ENCODE data around the gene COMMD6. TPM values are rescaled to one million over a fixed set of nuclear protein-coding genes. Genes with fewer than 3 reads are reported as not detected.

Gene COMMD6
- total RNA-seq, 1 experiment from 2014 or later: 104 TPM

GRCh38 chr13:75566658-75567057 lies 29.0 kb upstream of the COMMD6 start:
- no peaks in the 10 kb centered on the region for H3K4me1 Mint-ChIP-seq (ENCODE audit: low read depth, unreplicated experiment)
- no peaks in the 10 kb centered on the region for H3K27me3 Mint-ChIP-seq (ENCODE audit: insufficient read depth, unreplicated experiment)
- H3K4me3 Mint-ChIP-seq (ENCODE audit: unreplicated experiment): no peak overlapping the region
- BruUV-seq (replicated peaks): no TSS peak
- peaks cover 55% of the 10 kb centered on the region for H3K36me3 Mint-ChIP-seq (ENCODE audit: insufficient read depth, unreplicated experiment)
- no peaks in the 10 kb centered on the region for H3K9me3 Mint-ChIP-seq (ENCODE audit: unreplicated experiment)
- no peaks in the 10 kb centered on the region for H3K9me3 ChIP-seq
- H3K27ac Mint-ChIP-seq (ENCODE audit: unreplicated experiment): no peak overlapping the region
- TF ChIP-seq CTCF (IDR thresholded peaks at IDR 0.05; ENCODE audit: insufficient read depth in 1 of 2, low read depth in 1 of 2, low read length in 1 of 2, severe bottlenecking in 1 of 2, unreplicated experiment in 1 of 2): peak; percentile 24 to 30
- H3K36me3 ChIP-seq (ENCODE audit: control insufficient read depth, insufficient read depth, low read length): no peaks in the 10 kb centered on the region
- ChIA-PET POLR2A (no interaction called here), CTCF (no interaction called here)
- DNase-seq: no peak
- no peaks in the 10 kb centered on the region for H3K27me3 ChIP-seq (replicated peaks; ENCODE audit: control insufficient read depth, insufficient read depth, low read length)
- no peak overlapping the region for H3K4me3 ChIP-seq (ENCODE audit: low read depth, low read length)
- H3K4me1 ChIP-seq: no peaks in the 10 kb centered on the region
- intact Hi-C loops (cut with micrococcal nuclease; ENCODE audit: unreplicated experiment): loop anchor here (2.0 to 10.0 kb wide), 3 partner anchors 70 to 268 kb away; partner anchors contain the start of gene LMO7

- no peak for TF ChIP-seq CTCF (IDR thresholded peaks at IDR 0.05; ENCODE audit: insufficient read depth in 1 of 2, low read depth in 1 of 2, low read length in 1 of 2, severe bottlenecking in 1 of 2, unreplicated experiment in 1 of 2)
- H3K9me3 Mint-ChIP-seq (ENCODE audit: unreplicated experiment): no peaks in the 10 kb centered on the region
- no peaks in the 10 kb centered on the region; the same call in 1 of the 2 replicates for H3K36me3 ChIP-seq (ENCODE audit: control insufficient read depth, insufficient read depth, low read length)
- H3K4me1 Mint-ChIP-seq (ENCODE audit: low read depth, unreplicated experiment): peaks cover 20% of the 10 kb centered on the region
- no peak overlapping the region for H3K4me3 ChIP-seq (ENCODE audit: low read depth, low read length)
- no peak overlapping the region for H3K4me3 Mint-ChIP-seq (ENCODE audit: unreplicated experiment)
- no peak overlapping the region for H3K27ac Mint-ChIP-seq (ENCODE audit: unreplicated experiment)
- no TSS peak for BruUV-seq (replicated peaks)
- DNase-seq: no peak
- H3K27me3 Mint-ChIP-seq (ENCODE audit: insufficient read depth, unreplicated experiment): no peaks in the 10 kb centered on the region
- H3K27me3 ChIP-seq (replicated peaks; ENCODE audit: control insufficient read depth, insufficient read depth, low read length): no peaks in the 10 kb centered on the region
- ChIA-PET CTCF (no interaction called here), POLR2A (interaction anchor here (0.6 kb wide), 1 partner anchor 126 kb away, joined by 13 read pairs; no protein-coding TSS in a partner anchor)
- no peaks in the 10 kb centered on the region for H3K9me3 ChIP-seq
- intact Hi-C loops (cut with micrococcal nuclease; ENCODE audit: unreplicated experiment): no loop called here
- peaks cover 31% of the 10 kb centered on the region for H3K36me3 Mint-ChIP-seq (ENCODE audit: insufficient read depth, unreplicated experiment)
- H3K4me1 ChIP-seq: no peaks in the 10 kb centered on the region
Measured at GRCh38 chr13:75558145-75558840, 20.7 kb upstream of the COMMD6 start.

- POLR2A ChIA-PET: no interaction called here
- H3K4me1 ChIP-seq: no peaks in the 10 kb centered on the region
- no peak overlapping the region for H3K4me3 Mint-ChIP-seq (ENCODE audit: unreplicated experiment)
- peaks cover 35% of the 10 kb centered on the region for H3K36me3 Mint-ChIP-seq (ENCODE audit: insufficient read depth, unreplicated experiment)
- BruUV-seq (replicated peaks): no TSS peak
- no peaks in the 10 kb centered on the region for H3K9me3 ChIP-seq
- TF ChIP-seq CTCF (IDR thresholded peaks at IDR 0.05; ENCODE audit: insufficient read depth in 1 of 2, low read depth in 1 of 2, low read length in 1 of 2, severe bottlenecking in 1 of 2, unreplicated experiment in 1 of 2): no peak
- no peaks in the 10 kb centered on the region; the same call in 1 of the 2 replicates for H3K36me3 ChIP-seq (ENCODE audit: control insufficient read depth, insufficient read depth, low read length)
- no peaks in the 10 kb centered on the region for H3K27me3 ChIP-seq (replicated peaks; ENCODE audit: control insufficient read depth, insufficient read depth, low read length)
- H3K27me3 Mint-ChIP-seq (ENCODE audit: insufficient read depth, unreplicated experiment): no peaks in the 10 kb centered on the region
- no peak overlapping the region for H3K4me3 ChIP-seq (ENCODE audit: low read depth, low read length)
- H3K27ac Mint-ChIP-seq (ENCODE audit: unreplicated experiment): no peak overlapping the region
- no peaks in the 10 kb centered on the region for H3K9me3 Mint-ChIP-seq (ENCODE audit: unreplicated experiment)
- intact Hi-C loops (cut with micrococcal nuclease; ENCODE audit: unreplicated experiment): no loop called here
- no peak for DNase-seq
- CTCF ChIA-PET: no interaction called here
- H3K4me1 Mint-ChIP-seq (ENCODE audit: low read depth, unreplicated experiment): peaks cover 26% of the 10 kb centered on the region
Measured at GRCh38 chr13:75556961-75557360, 19.3 kb upstream of the COMMD6 start.

All from Caco-2 (cell line).